Activated T-cell treated with anti-CD3 and anti-CD28 coated beads, Interleukin-2, amount 50 U/mL, for 4 hours (primary cell): Measurements from ENCODE around the gene SNRPA. TPM values are rescaled to one million over a fixed set of nuclear protein-coding genes. Genes with fewer than 3 reads are reported as not detected.

Experiments
- ATAC-seq, 2 donors: fragments of 200-7000 bp; cut with Tn5 transposase; one replicate each; pipeline ENCODE4 v1.10.0; 2021
- DNase-seq: peaks from one replicate; pipeline ENCODE4 v3.0.0-alpha.2; 2020
- H3K27me3 Mint-ChIP-seq: one replicate; pipeline ENCODE4 v1.8.0; 2021; ENCODE audit warnings: low read depth, mixed read lengths
- H3K36me3 Mint-ChIP-seq: one replicate; pipeline ENCODE4 v1.8.0; 2022; ENCODE audit warnings: mixed read lengths; ENCODE audit not compliant: insufficient read depth
- H3K4me1 Mint-ChIP-seq: one replicate; pipeline ENCODE4 v1.8.0; 2021; ENCODE audit warnings: low read depth, mixed read lengths
- H3K4me3 Mint-ChIP-seq: one replicate; pipeline ENCODE4 v1.8.0; 2021; ENCODE audit warnings: mild to moderate bottlenecking, moderate library complexity, mixed read lengths
- H3K9me3 Mint-ChIP-seq: one replicate; pipeline ENCODE4 v1.8.0; 2021; ENCODE audit warnings: mixed read lengths
- total RNA-seq, 3 donors: library from RNA; stranded (reverse); gene quantifications; one replicate each; pipeline ENCODE4 v1.2.1, GENCODE V29; 2021

SNRPA gene
- total RNA-seq = 100 to 1,000 TPM; 213 to 234 (median 219) TPM

DNA sequence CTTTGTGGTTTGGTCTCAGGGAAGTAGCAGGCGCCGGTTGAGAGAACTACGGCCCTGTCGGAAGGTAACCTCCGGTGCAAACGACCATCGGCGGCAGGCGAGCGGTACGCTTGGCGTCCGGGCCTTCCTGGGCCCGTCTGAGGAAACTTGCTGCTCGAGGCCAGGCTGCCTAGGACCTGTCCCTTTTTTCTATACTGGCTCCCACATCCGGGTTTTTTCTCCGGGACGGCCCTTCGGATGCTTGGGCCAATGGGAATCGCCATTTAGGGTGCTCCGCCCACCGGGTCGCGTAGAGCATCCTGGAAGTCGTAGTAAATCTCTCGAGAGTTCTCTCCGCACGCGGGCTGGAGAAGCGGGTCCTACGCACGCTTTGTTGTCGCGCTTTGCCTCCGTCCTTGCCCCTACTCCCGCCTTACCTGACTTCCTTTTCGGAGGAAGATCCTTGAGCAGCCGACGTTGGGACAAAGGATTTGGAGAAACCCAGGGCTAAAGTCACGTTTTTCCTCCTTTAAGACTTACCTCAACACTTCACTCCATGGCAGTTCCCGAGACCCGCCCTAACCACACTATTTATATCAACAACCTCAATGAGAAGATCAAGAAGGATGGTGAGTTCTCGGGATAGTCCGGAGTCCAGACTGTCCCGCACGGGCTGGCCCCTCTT, at the start of gene SNRPA:
SNRPA (plus strand) TSS at position 330 of the 664 bp plus-strand sequence; CDS start at position 536, 206 bp downstream.
- DNase-seq = peak; percentile 94
- H3K27me3 Mint-ChIP-seq = no peaks in the 10 kb centered on the region
- H3K36me3 Mint-ChIP-seq = peaks cover 26% of the 10 kb centered on the region
- ATAC-seq = peak; percentile 75
- peak within 1 kb of the TSS; percentile 99 for H3K4me3 Mint-ChIP-seq
- H3K9me3 Mint-ChIP-seq = no peaks in the 10 kb centered on the region
- peaks cover 38% of the 10 kb centered on the region for H3K4me1 Mint-ChIP-seq

DNA sequence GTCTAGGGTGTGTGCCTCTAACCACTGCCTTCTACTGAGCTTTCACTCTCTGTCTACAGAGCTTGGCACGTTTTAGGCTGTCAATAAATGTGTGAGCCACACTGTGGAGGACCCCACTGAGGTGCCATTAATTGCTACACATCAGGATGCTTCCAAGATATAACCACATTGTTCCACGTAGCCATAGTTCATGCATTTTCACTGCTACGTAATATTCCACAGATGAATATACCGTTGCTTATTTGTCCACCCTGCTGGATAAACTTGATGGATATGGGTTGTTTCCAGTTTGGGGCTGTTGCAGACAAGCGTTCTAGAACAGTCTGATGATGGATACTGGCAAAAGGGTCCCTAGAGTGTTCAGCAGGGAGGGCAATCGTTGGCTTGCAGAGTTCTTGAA, 49.2 kb upstream of the SNRPA start:
- DNase-seq (no peak), ATAC-seq (no peak)
- no peaks in the 10 kb centered on the region for H3K4me1 Mint-ChIP-seq
- no peaks in the 10 kb centered on the region for H3K27me3 Mint-ChIP-seq
- no peaks in the 10 kb centered on the region for H3K9me3 Mint-ChIP-seq
- no peak overlapping the region for H3K4me3 Mint-ChIP-seq
- peaks cover 22% of the 10 kb centered on the region for H3K36me3 Mint-ChIP-seq

DNA sequence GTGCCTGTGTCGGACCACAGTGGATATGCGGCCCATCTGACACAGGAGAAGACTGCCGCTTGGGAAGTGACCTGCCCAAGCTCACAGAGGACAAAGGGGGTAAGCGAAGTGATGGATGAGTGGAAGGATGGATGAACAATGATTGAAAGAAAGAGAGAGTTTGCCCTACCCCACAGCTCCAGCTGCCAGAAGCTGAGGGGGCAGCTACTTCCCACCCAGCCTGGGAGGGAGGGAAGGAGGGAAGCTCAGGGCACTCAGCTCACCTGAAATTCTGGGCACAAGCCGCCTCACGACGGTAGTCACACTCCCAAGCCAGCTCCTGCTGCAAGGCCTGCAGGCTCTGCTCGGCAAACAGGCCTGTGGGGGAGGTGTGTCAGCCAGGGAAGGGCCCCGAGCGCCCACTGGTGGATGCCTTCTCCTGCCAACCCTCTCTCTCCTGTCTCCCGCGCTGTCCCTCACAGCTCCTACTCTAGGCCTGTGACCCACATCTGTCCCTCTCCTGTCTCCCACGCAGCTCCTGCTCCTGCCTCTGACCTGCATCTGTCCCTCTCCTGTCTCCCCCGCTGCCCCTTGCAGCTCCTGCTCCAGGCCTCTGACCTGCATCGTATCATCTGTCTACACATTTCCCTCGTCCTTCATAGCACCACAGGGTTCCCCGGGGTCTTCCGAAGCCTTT, 48.5 kb upstream of the SNRPA start:
- H3K4me1 Mint-ChIP-seq = no peaks in the 10 kb centered on the region
- no peaks in the 10 kb centered on the region for H3K27me3 Mint-ChIP-seq
- H3K4me3 Mint-ChIP-seq = no peak overlapping the region
- H3K9me3 Mint-ChIP-seq = no peaks in the 10 kb centered on the region
- ATAC-seq (no peak), DNase-seq (no peak)
- peaks cover 24% of the 10 kb centered on the region for H3K36me3 Mint-ChIP-seq

DNA sequence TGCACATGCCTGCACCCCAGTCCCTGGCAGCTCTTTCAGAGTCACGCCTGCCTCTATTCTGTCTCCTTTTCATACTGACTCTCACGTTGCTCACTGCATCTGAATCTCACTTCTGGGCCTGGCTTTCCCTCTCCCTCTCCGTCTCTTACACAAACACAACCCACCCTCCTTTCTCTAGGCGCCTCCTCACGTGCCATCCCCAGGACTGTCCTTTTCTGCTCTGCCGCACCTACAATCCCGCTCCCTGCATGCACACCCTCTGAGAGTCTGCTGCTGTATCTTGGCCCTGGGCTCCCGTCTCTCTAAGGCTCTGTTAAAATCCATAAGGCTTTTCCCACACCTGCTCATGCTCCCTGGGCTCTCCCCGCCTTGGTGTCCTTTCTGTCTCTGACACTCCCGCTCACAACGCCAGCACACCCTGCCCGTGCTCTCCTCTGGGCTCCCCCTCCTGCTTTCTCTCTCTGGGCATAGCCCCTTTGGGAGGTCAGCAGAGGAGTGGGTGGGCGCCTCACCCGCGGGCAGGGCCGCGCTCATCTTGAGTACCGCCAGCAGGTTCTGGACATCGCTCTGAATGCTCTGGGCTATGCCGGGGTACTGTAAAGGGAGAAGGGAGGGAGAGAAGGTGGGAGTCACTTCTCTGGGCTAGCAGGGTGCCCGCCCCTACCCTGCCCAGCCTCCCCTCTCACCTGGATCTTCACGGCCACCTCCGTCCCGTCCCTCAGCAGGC, 47.8 kb upstream of the SNRPA start:
- no peaks in the 10 kb centered on the region for H3K4me1 Mint-ChIP-seq

DNA sequence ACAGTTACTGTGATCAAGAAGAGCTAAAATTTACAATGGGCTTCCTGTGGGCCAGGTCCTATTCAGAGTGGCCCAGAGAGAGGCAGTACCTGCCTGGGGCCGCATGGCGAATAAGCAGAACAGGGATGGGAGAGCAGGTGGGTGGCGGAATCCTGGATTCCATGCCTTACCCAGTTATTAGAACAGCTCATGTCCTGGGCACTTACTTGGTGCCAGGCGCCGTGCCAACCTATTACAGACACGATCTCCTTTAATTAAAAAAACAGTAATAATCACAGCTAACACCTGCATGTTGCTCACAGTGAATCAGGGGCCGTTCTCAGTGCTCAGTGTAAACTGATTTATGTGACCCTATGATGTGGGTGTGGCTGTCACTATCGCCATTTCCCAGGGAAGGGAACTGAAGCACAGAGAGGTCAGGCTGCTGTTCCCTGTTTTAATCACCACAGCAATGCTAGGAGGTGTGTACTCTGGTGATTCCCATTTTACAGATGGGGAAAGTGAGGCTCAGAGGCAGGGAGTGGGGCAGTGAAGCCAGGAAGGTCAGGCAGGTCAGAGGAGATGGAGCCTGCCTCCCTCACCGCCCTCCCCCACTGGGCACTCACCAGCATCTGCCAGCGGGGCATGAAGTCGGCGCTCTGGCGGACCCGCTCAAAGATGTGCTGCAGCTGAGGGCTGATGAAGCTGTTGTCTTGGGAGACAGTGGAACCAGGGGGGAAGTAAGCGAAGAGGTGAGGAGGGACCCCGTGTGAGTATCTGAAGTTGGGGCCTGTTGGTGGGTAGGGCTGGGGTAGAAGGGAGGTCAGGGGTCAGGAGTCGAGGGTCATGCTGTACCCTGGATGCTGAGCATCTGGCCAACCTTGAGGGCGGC, 46.3 kb upstream of the SNRPA start:
- Mint-ChIP-seq H3K4me1 (no peaks in the 10 kb centered on the region), H3K36me3 (peaks cover 30% of the 10 kb centered on the region), H3K4me3 (no peak overlapping the region), H3K9me3 (no peaks in the 10 kb centered on the region), H3K27me3 (no peaks in the 10 kb centered on the region)
- ATAC-seq (no peak), DNase-seq (no peak)

More for the DNA sequence above, 47.8 kb upstream of the SNRPA start:
- Mint-ChIP-seq H3K27me3 (no peaks in the 10 kb centered on the region), H3K9me3 (no peaks in the 10 kb centered on the region), H3K36me3 (peaks cover 24% of the 10 kb centered on the region), H3K4me3 (no peak overlapping the region)
- ATAC-seq = no peak
- DNase-seq = no peak

DNA sequence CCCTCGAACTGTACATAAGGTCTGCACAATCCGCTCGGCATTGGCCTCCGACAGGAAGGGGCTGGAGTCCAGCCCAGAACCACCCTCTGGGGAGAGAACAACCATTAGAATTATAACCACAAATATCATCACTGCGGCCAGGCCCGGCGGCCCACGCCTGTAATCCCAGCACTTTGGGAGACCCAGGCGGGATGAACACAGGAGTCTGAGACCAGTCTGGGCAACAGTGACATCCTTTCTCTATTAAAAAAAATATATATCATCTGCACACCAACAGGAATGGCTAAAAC, 45.7 kb upstream of the SNRPA start:
- H3K27me3 Mint-ChIP-seq = no peaks in the 10 kb centered on the region
- peaks cover 30% of the 10 kb centered on the region for H3K36me3 Mint-ChIP-seq

DNA sequence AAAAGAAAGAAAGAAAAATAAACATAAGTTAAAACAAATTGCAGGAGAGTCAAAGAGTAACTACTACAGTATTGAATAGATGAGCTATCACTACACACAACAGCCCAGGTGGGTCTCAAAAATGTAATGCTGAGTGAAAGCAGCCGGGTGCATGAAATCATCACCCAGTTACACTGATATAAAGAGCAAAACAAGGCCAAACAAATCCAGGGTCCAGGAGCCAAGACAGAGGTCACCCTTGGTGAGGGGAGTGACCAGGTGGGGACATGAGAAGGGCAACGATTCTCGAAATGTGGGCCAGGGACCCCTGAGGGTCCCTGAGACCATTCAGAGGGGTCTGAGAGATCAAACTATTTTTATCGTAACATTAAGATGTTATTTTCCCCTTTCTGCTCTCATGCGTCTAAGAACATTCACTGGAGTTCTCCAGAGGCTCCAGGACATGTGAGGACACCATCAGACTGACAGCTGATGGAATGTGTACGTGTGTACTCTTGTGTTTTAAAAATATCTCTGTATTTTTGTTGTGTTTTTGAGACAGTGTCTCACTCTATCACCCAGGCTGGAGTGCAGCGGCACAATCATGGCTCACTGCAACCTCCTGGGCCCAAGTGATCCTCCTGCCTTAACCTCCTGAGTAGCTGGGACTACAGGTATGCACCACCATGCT, 44.9 kb upstream of the SNRPA start:
- ATAC-seq = no peak
- Mint-ChIP-seq H3K27me3 (no peaks in the 10 kb centered on the region), H3K9me3 (no peaks in the 10 kb centered on the region), H3K4me3 (no peak overlapping the region), H3K4me1 (peaks cover 1% of the 10 kb centered on the region), H3K36me3 (peaks cover 33% of the 10 kb centered on the region)
- DNase-seq = no peak

More for the DNA sequence above, 45.7 kb upstream of the SNRPA start:
- Mint-ChIP-seq H3K4me1 (no peaks in the 10 kb centered on the region), H3K9me3 (no peaks in the 10 kb centered on the region), H3K4me3 (no peak overlapping the region)
- ATAC-seq (no peak), DNase-seq (no peak)

DNA sequence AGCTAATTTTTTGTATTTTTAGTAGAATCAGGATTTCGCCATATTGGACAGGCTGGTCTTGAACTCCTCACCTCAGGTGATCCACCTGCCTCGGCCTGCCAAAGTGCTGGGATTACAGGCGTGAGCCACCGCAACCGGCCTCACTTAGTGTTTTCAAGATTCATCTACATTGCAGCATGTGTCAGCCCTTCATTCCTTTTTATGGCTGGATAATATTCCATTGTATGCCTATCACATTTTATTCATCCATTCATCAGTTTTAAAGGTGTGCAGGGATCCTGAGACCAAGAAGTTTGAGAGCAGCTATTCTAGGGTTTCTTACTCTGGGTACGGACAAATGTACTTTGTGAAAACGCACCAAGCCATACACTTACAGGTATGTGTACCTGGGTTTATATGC, 43.4 kb upstream of the SNRPA start:
- no peaks in the 10 kb centered on the region for H3K27me3 Mint-ChIP-seq
- no peak for ATAC-seq
- no peaks in the 10 kb centered on the region for H3K9me3 Mint-ChIP-seq
- H3K4me1 Mint-ChIP-seq = peaks cover 7% of the 10 kb centered on the region
- DNase-seq = no peak
- peaks cover 30% of the 10 kb centered on the region for H3K36me3 Mint-ChIP-seq
- H3K4me3 Mint-ChIP-seq = no peak overlapping the region

DNA sequence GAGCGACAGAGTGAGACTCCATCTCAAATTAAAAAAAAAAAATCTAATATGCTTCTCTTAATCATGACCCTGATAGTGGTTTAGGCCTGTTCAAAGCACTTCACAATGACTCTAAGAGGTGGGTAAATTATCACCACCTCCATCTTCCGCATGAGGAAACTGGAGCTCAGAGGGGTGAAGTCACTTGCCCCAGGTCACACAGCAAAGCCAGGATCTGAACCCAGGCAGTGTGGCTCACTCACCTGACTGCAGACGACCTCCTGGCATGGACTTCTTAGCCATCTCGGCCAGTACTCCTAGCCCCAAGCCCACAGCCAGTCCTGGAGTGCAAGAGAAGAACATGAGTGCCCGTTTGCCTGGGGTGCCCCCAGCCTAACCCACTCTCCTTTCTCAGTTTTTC, 41.2 kb upstream of the SNRPA start:
- no peak for DNase-seq
- Mint-ChIP-seq H3K27me3 (no peaks in the 10 kb centered on the region), H3K4me3 (no peak overlapping the region), H3K36me3 (peaks cover 22% of the 10 kb centered on the region), H3K9me3 (no peaks in the 10 kb centered on the region), H3K4me1 (peaks cover 14% of the 10 kb centered on the region)
- ATAC-seq = no peak

DNA sequence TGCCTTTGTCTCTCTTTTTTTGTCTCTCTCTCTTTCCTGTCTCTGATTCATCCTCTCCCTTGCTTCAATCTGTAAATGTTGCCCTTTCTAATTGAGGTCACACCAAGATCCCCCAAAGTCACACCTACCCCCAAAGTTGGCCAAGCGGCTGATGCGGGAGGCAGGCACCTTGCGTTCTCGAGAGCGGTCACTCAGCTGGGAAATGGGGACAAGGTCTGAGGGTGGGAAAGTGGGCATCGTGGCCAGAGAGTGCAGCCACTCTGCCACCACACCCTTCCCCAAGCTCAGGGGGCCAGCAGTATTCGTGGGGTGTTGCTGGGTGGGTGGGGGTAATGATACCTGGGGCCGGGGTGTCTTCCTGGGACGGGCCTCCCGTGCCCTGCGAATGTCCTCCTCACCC, 37.1 kb upstream of the SNRPA start:
- ATAC-seq (no peak), DNase-seq (no peak)
- H3K36me3 Mint-ChIP-seq = peaks cover 13% of the 10 kb centered on the region
- no peaks in the 10 kb centered on the region for H3K9me3 Mint-ChIP-seq
- H3K27me3 Mint-ChIP-seq = no peaks in the 10 kb centered on the region
- peaks cover 40% of the 10 kb centered on the region for H3K4me1 Mint-ChIP-seq
- H3K4me3 Mint-ChIP-seq = peak overlapping the region; percentile 89

DNA sequence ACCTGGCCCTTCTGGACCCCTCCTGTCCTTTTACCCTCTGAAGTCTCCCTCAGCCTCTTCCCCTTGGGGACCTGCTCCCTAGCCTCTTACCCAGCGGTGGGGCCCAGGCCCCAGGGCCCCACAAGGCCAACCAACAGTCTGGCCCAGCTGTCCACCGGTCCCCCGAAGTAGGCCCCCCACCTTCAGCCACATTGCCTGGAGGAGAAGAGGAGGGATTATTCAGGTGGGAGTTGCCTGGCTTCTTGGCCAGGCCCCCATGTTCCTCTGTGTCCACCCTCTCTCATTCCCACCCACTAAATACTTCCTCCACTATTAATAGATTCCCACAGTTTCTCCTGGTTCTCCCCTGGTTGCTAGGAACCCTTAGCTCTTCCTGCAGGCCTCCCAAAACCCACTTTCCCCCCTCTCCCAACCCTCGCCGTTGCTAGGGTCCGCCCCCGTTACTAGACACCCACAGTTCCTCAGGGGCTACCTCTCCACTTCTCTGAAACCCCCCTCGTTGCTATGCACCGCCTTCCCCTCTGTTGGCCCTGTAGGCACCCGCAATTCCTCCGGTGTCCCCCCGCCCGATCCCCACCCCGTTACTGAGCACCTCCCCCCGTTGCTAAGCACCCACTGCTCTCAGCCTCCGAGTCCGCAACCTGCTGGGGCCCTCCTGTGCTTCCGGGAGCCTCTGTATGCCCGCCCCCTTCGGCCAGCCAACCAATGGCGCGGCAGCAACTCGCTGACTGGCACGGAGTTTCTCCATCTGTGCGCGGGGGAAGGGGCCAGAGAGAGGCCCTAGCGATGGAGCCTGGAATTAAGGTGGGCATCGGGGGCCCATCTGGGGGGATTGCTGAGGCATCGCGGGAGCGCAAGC, 36.3 kb upstream of the SNRPA start:
- DNase-seq (peak; percentile 86), ATAC-seq (peak; percentile 67 to 69)
- Mint-ChIP-seq H3K4me3 (peak overlapping the region; percentile 89), H3K4me1 (peaks cover 47% of the 10 kb centered on the region), H3K9me3 (no peaks in the 10 kb centered on the region), H3K27me3 (no peaks in the 10 kb centered on the region), H3K36me3 (peaks cover 8% of the 10 kb centered on the region)

DNA sequence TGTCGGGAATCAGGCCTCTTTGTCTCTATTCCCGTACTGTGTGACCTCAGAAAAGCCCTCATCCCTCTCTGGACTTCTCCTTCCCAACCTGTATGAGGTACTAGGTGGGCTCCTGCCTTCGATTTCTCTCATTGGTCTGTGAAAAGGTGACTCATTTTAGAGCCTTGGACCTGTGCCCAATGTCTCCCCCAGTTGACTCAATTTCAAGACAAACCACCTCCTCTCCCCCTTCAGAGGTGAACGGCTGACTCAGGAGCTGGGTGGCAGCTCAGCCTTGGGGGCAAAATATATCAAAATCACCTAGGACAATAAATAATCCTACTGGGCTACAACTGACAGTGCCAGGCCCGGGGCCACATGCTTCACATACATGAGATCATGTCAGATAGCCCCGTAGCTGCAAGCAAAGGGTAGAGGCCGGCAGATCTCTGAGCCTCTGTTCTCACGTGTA, 34.9 kb upstream of the SNRPA start:
- Mint-ChIP-seq H3K36me3 (peaks cover 4% of the 10 kb centered on the region), H3K27me3 (no peaks in the 10 kb centered on the region), H3K4me3 (peak overlapping the region; percentile 89), H3K4me1 (peaks cover 59% of the 10 kb centered on the region), H3K9me3 (no peaks in the 10 kb centered on the region)
- DNase-seq (peak; percentile 78), ATAC-seq (peak; percentile 41 to 49)
